HG03354 (cell line): Measurements from ENCODE around the gene NUDT14.

Experiments used
- ATAC-seq: cut with Tn5 transposase; IDR thresholded peaks from one replicate; pipeline ENCODE4 v1.9.1; 2021; ENCODE audit warnings: mild to moderate bottlenecking; ENCODE audit not compliant: unreplicated experiment, poor library complexity, severe bottlenecking

The NUDT14 gene

DNA sequence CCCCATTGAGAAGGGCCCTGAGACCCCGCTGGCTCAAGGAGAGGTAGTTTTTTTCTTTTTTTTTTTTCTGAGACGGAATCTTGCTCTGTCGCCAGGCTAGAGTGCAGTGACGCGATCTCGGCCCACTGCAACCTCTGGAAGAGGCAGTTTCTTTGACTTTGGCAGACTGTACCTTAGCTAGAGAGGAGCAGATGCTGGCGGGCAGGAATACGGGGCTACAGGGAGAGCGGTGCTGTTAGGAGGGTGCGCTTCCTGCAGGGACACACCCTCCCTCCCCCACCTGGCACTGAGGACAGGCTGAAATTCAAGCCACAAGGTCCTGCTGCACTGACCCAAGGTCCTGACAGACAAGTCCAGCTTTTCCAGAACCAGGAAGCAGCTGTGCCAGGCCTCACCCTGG is 32.2 kb upstream of the NUDT14 start:
- ATAC-seq: no peak

DNA sequence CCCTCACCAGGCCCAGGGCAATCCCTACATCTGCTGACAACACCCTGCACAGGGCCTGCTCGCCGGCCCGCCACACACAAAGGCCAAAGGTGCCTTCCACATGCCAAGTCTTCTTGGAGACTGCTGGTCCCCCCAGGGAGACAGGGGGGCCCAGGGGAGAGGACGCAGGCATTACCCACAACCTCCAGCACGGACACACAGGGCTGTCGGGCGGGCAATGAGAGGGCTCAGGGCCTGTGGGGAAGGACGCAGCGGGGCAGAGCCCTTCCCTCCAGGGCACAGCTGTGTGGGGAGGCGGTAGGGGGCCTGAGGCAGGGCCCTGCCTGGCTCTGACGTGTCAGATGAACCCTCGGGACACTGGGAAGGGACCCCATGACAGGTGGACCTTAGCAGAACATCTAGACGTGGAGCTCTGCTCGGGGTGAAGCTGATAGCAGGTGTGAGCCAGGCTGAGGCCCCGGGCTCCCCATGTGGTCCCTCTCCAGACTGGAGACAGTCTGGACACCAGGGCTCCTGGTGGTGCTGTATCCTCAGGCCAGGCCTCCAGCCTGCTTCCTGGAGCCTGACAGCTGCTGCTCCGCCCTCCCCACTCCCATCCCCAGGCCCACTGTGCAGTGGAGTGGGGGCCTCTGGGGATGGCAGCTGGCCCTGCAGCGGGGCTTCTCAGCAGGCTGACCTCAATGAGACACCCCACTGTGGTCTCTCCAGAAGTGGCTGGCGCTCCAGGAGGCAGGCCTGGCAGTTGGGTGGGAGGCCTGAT is 31.6 kb upstream of the NUDT14 start:
- ATAC-seq: no peak

DNA sequence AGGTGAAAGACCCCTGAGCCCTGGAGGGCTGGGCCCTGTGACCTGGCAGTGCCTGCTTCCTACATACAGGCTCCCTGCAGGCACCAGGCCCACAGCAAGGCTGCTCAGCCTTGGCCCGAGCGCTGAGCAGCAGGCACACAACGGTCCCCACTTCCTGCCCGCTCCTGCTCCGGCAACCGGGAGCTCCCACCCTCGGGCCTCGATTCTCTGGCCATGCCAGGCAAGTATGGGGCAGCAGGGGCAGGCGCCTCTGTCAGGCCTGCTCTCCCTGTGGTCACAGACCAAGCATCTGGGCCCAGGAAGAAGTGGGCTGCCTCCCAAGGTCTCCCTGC is 30.6 kb upstream of the NUDT14 start:
- no peak for ATAC-seq

DNA sequence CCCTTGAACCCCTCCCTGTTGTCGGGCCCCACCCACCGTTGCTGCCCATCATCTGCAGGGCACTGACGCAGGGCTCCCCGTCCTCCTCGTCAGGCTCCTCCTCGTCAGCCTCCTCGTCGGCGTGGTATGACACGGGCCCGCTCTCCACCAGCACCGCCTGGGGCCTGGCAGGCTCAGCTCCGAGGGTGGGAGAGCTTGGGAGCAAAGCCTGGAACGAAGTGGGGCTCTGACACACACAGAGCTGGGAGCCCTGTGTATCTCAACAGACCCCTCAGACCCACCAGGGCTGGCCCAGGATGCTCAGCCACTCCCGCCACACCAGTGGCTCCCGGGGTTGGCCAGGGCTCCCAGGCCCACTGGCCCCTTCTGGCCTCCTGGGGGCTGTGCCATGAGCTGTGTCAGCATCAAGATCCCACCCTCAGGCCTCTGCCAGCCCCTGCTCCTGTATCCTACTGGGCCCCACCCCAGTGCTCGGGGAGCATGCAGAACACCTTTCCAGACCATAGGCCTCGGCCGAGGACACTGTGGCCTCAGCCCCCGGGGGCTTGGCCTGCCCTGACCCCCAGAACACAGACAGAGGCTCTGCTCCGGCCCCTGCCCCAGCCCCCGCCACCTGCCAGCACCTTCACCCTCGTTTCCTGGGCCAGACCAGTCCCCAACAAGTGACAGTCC is 30.1 kb upstream of the NUDT14 start:
- no peak for ATAC-seq

DNA sequence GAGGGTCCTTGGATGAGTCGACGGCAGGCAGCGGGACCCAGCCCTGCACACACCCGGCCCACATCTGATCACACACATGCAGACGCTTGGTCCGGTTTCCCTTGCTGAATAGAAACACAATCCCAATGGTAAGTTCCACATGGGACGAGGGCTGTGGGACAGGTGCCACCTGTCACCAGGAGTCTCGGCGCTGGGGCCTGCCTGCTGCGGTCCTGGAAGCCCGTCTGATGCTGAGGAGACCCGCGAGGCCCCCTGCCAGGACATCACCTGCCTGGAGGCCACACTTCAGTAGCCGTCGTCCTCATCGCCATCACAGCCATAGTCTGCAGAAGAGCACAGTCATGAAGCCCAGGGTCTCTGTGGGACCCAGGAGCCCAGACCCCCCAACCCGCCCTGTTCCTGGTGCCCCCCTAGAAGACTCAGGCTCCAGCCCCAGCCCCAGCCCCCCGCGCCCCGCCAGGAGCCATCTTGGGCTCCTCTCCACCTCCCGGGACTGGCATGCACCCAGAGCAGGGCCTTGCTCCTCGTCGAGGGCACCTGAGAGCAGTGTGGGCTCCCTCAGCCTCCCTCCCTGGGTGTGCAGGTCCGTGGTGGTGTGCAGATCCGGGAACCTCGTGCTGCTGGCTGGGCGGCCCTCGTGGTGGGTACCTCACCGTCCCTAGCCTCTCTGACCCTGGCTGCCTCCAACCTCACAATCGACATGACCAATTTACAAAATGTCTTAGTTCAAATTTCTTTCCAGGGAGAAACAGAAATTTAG is 29.3 kb upstream of the NUDT14 start:
- no peak for ATAC-seq

DNA sequence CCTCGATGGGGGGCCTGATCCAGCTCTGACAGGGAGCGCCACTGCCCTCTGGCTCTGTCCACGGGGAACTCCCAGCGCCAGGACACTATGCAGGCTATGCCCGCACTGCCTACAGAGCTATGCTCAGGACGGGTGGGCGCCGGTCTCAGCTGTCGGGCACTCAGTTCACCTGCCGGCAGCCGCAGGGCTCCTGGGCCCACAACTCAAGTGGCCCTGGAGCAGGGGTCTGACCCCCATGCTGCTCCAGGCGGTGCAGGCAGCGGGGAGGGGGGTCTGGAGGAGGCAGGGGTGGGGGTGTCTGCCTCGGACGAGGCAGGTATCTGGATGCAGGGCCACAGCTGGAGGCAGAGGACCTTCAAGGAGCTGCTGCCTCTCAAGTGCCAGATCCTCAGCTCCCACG is 28.5 kb upstream of the NUDT14 start:
- no peak for ATAC-seq

DNA sequence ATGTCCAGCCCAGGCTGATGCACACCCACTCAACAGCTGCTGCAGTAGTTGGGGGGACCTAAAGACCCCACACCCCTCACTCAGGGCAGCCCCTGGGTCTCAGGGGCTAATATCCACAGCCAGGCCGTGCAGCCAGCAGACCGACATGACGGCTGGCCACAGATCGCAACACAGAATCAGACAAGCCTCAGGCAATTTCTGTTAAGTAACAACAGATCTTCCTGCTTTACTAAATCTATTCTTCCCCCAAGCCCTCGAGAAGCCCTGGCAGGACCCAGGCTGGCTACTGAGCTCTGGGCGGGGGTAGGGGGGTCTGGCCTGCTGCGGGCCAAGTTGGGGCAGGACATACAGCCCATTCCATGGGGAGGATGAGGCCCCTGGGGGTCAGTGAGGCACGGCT is 28.0 kb upstream of the NUDT14 start:
- no peak for ATAC-seq

DNA sequence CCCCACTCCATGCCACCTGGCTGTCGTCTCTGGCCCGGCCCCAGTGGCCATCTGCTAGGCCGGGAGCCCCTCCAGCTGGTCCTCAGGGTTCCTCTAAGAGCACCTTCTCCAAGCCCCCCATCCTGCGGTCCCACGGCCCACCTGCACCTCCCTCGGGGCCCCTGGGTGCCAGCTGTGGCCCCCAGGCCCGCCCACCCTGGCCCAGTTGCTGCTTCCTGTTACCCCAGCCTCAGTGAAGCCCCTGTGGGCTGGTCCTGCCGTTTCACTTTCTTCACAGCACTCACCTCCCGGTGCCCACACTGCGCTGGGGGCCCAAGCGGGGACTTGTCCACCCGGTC is 27.6 kb upstream of the NUDT14 start:
- no peak for ATAC-seq

DNA sequence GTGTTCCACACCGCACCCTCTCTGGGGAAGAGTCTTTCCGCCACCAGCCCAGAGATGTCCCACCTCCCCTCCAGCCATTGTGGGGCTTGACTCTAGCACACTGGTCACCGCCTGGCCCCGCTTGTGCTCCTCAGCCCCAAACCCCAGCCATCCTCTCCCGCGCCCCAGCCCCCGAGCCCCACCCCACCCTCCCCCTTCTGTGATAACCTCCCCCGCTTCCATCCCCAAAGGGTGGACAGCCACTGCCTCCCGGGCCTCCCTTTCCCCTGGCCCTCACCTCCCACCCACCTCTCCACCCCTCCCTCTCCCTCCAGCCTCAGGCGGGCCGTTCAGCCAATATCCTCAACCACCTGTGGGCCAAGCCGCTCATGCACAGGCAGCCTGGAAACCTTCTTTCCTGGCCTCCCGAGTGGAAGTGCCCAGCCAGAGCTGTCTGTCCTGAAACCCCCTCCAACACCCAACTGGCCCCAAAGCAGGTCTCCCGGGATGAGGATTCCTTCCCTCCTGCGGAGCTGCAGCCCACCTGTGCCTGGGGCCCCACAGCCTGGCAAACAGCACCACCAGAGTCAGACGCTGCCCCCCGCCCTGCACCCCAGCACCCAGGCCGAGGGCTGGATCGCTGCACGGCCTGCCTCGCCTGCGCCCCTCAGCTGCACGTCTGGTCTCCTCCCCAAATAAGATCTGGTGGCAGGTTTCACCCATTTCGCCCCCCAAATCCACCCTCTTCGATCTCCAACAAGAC is 27.1 kb upstream of the NUDT14 start:
- no peak for ATAC-seq

DNA sequence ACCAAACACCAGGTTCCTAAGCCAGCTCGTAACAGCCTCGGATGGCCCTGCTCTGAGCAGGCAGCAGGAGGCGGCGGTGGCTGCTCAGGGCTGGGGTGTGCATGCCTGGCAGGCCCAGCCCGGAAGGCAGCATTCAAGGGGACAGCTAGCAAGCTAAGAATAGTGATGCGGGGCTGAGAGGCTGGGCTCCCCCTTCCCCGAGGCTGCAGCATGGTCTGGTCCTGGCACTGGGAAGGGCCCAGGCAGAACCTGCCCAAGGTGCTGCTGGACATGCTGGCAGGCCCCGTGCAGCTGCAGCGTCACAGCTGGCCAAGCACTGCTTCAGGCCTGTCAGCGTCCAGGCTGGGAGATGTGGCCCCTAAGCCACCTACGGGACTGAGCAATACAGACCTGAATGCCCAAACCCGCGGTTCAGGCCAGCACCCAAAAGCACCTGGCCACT is 26.4 kb upstream of the NUDT14 start:
- no peak for ATAC-seq

DNA sequence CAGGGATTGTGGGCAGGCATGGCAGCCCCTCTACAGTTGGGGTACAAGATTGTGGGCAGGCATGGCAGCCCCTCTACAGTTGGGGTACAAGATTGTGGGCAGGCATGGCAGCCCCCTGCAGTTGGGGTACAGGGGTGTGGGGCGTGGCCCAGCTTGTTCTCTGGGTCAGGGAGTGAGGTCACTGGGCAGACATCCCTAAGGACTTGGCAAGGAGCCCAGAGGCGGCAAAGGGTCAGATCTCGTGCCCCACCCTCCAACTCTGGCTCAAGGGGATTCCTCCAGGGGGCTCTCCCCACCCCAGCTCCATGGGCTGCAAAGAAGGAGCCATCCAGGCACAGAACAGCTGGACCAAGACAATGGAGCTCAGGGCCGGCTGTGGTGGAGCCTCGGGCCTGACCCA is 25.8 kb upstream of the NUDT14 start:
- no peak for ATAC-seq

DNA sequence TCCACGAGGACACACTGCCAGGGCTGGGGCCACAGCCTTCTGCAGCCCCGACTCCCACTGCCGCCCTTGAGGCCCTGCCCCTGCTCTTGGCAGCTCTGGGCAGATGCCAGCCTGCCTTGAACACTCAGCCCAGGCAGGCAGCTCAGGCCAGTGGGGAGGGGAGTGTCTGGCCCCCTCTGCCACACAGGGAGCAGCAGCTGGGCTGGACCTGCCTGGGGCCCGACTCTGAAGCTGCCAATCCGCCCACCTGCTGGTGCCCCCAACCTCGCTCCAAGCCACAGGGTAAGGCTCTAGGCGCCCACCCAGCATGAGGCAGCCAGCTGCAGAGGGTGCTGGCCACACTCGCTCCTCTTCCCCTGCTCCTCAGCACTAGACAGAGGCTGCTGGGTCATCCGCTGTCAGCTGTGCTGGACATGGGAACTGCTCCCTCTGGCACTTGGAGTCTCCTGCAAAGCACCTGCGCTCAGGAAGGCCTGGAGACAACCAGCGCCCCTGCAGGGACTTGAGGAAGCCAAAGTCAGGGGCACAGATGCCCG is 24.6 kb upstream of the NUDT14 start:
- ATAC-seq: no peak

DNA sequence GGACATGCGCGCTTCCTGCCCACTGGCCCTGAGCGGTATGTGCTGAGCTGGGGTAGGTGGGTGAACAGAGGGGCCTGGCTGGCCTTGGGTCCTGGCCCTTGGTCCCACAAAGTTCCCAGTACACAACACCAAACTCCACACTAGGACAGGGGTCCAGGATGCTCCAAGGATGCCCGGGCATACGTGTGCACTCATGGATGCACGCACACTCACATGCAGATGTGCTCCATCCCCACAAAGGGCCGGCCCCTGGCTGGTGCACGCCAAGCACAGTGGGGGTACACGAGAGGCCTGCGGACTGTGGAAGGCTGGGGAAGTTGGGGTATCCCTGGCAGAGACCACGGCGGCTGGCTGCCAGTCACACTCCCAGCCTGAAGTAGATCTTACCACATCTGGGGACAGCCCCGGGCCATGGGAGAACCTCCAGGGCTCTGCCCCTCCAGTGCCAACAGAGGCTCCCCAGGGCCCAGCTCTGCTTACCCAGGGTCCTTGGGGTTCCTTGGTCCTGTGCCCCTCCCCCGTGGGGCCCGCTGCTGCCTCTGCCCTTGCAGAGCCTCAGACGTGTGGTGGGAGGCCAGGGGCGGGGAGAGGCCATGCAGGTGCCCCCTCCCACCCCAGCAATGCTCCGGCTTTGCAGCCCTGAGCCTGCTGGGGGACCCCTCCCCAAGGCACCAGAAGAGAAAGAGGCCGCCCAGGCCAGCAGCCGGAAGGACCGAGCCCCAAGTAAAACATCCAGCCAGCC is 24.0 kb upstream of the NUDT14 start:
- no peak for ATAC-seq

DNA sequence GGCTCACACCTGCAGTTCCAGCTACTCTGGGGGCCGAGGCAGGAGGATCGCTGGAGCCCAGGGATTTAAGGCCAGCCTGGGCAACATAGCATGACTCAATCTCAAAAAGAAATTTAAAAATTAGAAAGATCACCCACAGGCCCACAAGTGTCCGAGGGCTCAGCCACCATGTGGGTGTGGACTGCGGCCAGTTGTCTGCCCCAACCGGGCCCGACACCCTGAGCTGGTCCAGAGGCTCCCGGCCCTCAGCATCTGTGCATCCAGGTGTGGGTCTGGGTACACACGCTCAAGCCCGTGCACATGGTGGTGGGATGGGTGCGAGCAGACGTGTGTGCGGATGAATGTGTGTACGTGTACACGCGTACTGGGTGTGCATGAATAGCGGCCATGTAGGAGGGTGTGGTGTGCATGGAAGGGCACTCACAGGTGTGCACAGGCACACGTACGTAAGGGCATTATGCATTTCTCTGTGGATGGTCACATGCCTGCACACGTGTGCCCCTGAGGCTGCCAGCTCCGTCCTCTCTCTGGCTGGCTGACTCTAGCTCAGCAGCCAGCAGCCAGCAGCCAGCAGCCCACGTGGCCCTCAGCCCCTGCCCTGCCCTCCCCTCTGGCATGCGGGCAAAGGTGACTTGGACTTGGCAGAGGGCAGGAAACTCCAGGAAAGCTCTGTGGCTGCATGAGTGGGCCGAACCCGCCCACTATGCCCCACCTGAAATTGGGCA is 23.3 kb upstream of the NUDT14 start:
- ATAC-seq: no peak

DNA sequence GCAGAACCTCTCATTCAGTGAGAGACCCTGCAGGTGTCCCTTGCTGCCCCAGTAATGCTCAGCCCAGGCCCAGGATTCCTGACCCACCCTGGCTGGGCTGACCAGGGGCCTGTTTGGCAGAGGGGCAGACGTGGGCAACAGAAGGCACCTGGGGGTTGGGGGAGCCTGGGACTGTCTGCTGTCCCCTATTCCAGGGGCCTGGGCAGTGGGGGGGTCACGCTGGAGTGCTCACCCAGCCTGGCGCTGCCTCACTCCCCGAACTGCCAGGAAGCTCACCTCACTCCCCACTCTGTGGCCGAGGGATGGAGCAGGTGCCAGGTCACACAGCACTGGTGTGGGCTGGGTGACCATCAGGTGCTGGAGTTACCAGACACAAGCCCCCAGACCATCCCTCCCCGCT is 22.6 kb upstream of the NUDT14 start:
- no peak for ATAC-seq

DNA sequence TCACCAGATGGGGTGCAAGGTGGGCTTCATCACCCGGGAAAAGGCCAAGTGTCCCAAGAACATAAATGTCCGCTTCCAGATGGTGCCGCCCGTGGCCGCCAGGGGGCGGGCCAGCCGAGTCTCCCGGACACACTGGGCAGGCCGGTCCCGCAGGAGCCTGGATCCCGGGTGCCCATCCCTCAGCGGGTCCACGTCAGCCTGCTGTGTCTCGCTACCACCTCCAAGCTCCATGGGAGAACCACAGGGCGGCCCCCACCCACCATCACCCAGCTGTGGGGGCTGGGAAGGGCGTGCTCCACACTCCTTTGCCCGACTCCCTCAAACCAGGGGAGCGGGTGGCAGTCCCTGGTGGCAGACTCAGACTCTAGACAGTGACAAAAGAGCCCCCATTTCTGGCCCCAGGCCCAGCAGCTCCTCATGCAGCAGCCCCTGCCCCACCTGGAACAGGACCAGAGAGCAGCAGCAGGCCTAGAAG is 22.0 kb upstream of the NUDT14 start:
- ATAC-seq: no peak

DNA sequence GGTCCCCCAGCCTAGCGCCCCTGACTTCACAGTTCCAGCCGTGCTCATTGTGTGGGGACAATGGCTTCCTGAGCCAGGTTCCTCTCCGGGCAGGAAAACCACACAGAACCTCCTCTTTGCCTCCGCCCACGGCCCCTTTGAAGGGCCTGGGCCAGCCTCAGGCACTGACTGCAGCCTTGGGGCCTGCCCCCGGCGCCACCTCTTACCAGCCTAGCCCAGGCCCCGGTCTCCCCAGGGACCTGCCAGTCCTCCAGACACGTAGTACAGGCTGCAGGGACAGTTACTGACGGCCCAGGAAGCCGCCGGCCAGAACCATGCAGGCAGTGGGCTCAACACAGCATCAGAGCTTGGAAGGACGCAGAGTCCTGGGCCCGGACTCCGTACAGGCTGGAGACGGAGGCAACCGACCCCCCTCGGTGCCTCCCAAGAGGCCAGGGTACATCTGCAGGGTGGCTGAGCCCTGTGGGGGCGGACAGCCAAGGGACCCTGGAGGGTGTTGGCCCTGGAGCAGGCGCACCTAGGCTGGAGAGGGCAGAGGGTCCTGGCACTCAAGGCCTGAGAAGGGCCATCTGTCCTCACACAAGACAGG is 20.9 kb upstream of the NUDT14 start:
- ATAC-seq: no peak

DNA sequence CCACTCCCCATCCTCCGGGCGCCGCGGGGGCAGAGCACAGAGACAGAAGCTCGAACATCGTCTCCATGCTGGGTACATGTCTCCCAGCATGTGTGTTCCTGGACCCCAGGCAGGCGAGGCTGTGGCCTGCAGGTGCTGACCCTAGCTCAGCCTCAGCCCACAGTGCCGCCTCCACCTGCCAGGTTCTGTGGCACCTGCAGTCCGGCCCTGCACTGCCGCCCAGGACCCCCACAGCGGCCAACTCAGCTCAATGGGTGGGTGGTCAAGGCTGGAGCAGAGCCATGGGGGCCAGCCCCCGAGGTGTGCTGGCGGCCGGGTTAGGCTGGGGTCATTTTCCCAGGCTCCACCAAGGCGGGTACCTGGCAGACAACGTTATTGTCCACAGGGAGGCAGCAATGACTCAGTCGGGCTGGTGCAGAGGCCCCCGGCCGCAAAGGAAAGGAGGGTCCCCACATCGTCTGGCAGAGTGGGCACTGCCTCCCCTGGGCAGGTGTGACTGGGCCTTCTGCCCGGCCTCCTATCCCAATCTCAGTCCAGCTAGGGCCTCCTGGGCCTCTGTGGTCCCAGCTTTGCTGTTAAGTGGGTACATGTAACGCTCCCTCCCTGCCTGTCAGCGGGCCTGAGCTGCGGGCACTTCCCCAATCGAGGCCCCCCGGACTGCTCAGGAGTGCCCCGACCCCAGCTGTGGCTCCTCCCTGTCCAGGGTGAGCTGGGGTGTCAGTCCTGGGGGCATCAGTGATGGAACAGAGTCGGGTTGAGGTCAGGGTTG is 20.2 kb upstream of the NUDT14 start:
- no peak for ATAC-seq
